HCT116 (cell line): ENCODE measurements around the gene C6orf47.

ENCODE experiments used
- POLR2A ChIP-seq: IDR thresholded peaks from 2 replicates; pipeline ENCODE4 v1.7.0; 2011; ENCODE audit warnings: borderline replicate concordance; ENCODE audit not compliant: insufficient read depth, insufficient read length; ENCODE audit errors: extremely low read depth
- POLR2AphosphoS5 ChIP-seq: IDR thresholded peaks from 2 replicates; pipeline ENCODE4 v1.6.1; 2011; ENCODE audit warnings: mild to moderate bottlenecking, low read depth, low read length, moderate library complexity
- TF ChIP-seq, protein P1 (sequence below), 3 experiments: fragments of 200-600 bp in 1 of 3; sonication (generic) in 1 of 3; IDR thresholded peaks in 2 of 3; conservative IDR thresholded peaks in 1 of 3; 2 replicates each; pipeline ENCODE4 v1.5.1; 2012 to 2017; ENCODE audit warnings: low read depth in 2 of 3, low read length in 2 of 3, antibody characterized with exemption in 1 of 3, borderline replicate concordance in 1 of 3, control low read depth in 1 of 3, mild to moderate bottlenecking in 1 of 3, mixed read lengths in 1 of 3, mixed run types in 1 of 3, moderate library complexity in 1 of 3; ENCODE audit not compliant: insufficient read depth in 1 of 3

DNA sequence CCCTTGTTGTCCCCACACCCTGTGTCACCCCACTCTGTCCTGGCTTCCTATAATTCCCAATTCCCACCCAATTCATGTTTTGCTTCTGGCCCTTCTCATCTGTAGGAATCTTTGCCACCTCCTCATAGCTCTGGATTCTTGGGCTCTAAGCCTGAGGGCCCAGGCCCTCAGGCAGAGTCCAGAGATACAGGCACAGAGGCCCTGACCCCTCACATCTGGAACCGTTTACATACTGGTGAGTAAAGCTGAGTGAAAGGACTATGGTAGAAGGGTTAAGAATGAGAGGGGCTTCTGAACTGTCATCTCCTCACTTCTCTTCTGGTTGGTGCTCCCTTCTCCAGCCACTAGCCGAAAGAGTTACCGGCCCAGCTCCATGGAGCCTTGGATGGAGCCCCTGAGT lies 26.4 kb downstream of the C6orf47 start:
- TF ChIP-seq, protein P1, sequence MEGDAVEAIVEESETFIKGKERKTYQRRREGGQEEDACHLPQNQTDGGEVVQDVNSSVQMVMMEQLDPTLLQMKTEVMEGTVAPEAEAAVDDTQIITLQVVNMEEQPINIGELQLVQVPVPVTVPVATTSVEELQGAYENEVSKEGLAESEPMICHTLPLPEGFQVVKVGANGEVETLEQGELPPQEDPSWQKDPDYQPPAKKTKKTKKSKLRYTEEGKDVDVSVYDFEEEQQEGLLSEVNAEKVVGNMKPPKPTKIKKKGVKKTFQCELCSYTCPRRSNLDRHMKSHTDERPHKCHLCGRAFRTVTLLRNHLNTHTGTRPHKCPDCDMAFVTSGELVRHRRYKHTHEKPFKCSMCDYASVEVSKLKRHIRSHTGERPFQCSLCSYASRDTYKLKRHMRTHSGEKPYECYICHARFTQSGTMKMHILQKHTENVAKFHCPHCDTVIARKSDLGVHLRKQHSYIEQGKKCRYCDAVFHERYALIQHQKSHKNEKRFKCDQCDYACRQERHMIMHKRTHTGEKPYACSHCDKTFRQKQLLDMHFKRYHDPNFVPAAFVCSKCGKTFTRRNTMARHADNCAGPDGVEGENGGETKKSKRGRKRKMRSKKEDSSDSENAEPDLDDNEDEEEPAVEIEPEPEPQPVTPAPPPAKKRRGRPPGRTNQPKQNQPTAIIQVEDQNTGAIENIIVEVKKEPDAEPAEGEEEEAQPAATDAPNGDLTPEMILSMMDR (IDR thresholded peaks at IDR 0.05 in 2 of 3, conservative IDR thresholded peaks at IDR 0.05 in 1 of 3; ENCODE audit: borderline replicate concordance in 1 of 3, insufficient read depth in 1 of 3, low read depth in 2 of 3, low read length in 2 of 3) = no peak
- TF ChIP-seq POLR2A (no peak), POLR2AphosphoS5 (no peak)
